ENCODE results near the gene PTGER2. TPM values are rescaled to one million over a fixed set of nuclear protein-coding genes. Genes with fewer than 3 reads are reported as not detected.

Gene PTGER2
- total RNA-seq, 1 experiment from 2014 or later, result 0.41 TPM

DNA sequence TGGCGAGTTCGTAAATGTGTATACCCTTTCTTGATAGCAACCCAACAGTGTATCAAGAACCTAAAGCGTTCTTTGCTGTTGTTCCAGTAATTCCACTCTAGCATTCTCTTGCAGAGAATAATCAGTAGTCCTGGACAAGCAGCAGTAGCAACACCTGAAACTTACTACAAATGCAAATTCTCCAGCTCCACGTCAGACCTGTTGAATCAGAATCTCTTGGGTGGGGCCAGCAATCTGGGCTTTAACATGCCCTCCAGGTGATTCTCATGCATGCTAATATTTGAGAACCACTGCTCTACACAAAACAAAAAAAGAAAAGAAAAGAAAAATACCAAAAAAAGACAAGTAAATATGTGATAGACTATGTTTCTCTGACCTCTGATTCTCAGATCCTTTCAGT, 36.6 kb upstream of the PTGER2 start:
- no peak overlapping the region for H3K4me3 ChIP-seq (ENCODE audit: low read depth in 2 of 2, low read length in 2 of 2)
- H3K9me3 ChIP-seq (ENCODE audit: control insufficient read depth, insufficient read depth, low read depth, low read length), result no peaks in the 10 kb centered on the region
- ChIA-PET POLR2A (no interaction called here), CTCF (no interaction called here)
- H3K27ac ChIP-seq (ENCODE audit: low read length), result no peak overlapping the region
- in situ Hi-C loops (cut with HindIII; ENCODE audit: low pct_unique_long_range_greater_than_20kb, low sequenced_read_pairs), result no loop called here
- H3K4me1 ChIP-seq (ENCODE audit: control insufficient read depth, insufficient read depth, low read length), result no peaks in the 10 kb centered on the region
- intact Hi-C loops (cut with micrococcal nuclease; ENCODE audit: unreplicated experiment), result no loop called here
- no peak for TF ChIP-seq POLR2AphosphoS5 (IDR thresholded peaks at IDR 0.05; ENCODE audit: low read depth, low read length)
- TF ChIP-seq SIN3A (IDR thresholded peaks at IDR 0.05; ENCODE audit: borderline replicate concordance, insufficient read depth, low read depth, low read length), result no peak
- no peak for TF ChIP-seq TCF7L2 (IDR thresholded peaks at IDR 0.05; ENCODE audit: low read depth, low read length)
- TF ChIP-seq, protein P1, sequence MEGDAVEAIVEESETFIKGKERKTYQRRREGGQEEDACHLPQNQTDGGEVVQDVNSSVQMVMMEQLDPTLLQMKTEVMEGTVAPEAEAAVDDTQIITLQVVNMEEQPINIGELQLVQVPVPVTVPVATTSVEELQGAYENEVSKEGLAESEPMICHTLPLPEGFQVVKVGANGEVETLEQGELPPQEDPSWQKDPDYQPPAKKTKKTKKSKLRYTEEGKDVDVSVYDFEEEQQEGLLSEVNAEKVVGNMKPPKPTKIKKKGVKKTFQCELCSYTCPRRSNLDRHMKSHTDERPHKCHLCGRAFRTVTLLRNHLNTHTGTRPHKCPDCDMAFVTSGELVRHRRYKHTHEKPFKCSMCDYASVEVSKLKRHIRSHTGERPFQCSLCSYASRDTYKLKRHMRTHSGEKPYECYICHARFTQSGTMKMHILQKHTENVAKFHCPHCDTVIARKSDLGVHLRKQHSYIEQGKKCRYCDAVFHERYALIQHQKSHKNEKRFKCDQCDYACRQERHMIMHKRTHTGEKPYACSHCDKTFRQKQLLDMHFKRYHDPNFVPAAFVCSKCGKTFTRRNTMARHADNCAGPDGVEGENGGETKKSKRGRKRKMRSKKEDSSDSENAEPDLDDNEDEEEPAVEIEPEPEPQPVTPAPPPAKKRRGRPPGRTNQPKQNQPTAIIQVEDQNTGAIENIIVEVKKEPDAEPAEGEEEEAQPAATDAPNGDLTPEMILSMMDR (IDR thresholded peaks at IDR 0.05), result no peak
- TF ChIP-seq, protein P2, sequence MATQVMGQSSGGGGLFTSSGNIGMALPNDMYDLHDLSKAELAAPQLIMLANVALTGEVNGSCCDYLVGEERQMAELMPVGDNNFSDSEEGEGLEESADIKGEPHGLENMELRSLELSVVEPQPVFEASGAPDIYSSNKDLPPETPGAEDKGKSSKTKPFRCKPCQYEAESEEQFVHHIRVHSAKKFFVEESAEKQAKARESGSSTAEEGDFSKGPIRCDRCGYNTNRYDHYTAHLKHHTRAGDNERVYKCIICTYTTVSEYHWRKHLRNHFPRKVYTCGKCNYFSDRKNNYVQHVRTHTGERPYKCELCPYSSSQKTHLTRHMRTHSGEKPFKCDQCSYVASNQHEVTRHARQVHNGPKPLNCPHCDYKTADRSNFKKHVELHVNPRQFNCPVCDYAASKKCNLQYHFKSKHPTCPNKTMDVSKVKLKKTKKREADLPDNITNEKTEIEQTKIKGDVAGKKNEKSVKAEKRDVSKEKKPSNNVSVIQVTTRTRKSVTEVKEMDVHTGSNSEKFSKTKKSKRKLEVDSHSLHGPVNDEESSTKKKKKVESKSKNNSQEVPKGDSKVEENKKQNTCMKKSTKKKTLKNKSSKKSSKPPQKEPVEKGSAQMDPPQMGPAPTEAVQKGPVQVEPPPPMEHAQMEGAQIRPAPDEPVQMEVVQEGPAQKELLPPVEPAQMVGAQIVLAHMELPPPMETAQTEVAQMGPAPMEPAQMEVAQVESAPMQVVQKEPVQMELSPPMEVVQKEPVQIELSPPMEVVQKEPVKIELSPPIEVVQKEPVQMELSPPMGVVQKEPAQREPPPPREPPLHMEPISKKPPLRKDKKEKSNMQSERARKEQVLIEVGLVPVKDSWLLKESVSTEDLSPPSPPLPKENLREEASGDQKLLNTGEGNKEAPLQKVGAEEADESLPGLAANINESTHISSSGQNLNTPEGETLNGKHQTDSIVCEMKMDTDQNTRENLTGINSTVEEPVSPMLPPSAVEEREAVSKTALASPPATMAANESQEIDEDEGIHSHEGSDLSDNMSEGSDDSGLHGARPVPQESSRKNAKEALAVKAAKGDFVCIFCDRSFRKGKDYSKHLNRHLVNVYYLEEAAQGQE (IDR thresholded peaks at IDR 0.05; ENCODE audit: insufficient read depth in 1 of 2, low read depth in 2 of 2, low read length in 1 of 2), result no peak
- H3K27me3 ChIP-seq (ENCODE audit: control insufficient read depth, insufficient read depth, low read length), result no peaks in the 10 kb centered on the region; the same call in 1 of the 2 replicates
- ATAC-seq (no peak), DNase-seq (ENCODE audit: low read depth, low spot score) (no peak)
- no peaks in the 10 kb centered on the region for H3K36me3 ChIP-seq (ENCODE audit: control insufficient read depth, insufficient read depth, low read length)
- BruUV-seq (replicated peaks), result no TSS peak

DNA sequence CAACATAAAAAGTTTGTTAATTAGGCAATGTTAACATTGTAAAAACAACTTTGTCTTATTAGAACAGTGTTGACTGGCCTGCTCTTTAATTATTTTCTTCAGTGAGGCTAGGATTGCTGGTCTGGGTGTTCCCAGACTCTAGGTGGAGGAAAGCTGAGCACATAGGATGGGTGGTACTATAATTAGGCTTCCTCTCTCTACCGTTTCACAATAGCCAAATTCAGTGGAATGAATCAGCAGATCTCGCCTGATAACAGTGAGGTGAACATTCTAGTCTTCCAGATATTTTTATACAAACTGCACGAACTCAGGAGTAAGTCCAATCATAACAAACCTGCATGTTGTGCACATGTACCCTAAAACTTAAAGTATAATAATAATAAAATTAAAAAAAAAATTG, 34.7 kb upstream of the PTGER2 start:
- no peak for ATAC-seq
- CTCF ChIA-PET, result no interaction called here
- intact Hi-C loops (cut with micrococcal nuclease; ENCODE audit: unreplicated experiment), result no loop called here

More for the DNA sequence above, 34.7 kb upstream of the PTGER2 start:
- H3K4me1 ChIP-seq (ENCODE audit: control insufficient read depth, insufficient read depth, low read length), result no peaks in the 10 kb centered on the region
- no peaks in the 10 kb centered on the region; the same call in 1 of the 2 replicates for H3K27me3 ChIP-seq (ENCODE audit: control insufficient read depth, insufficient read depth, low read length)
- no peaks in the 10 kb centered on the region for H3K36me3 ChIP-seq (ENCODE audit: control insufficient read depth, insufficient read depth, low read length)
- TF ChIP-seq, protein P1 (IDR thresholded peaks at IDR 0.05), result no peak
- TF ChIP-seq, protein P2 (IDR thresholded peaks at IDR 0.05; ENCODE audit: insufficient read depth in 1 of 2, low read depth in 2 of 2, low read length in 1 of 2), result no peak
- POLR2A ChIA-PET, result no interaction called here
- no peaks in the 10 kb centered on the region for H3K9me3 ChIP-seq (ENCODE audit: control insufficient read depth, insufficient read depth, low read depth, low read length)
- no peak overlapping the region for H3K4me3 ChIP-seq (ENCODE audit: low read depth in 2 of 2, low read length in 2 of 2)
- BruUV-seq (replicated peaks), result no TSS peak
- in situ Hi-C loops (cut with HindIII; ENCODE audit: low pct_unique_long_range_greater_than_20kb, low sequenced_read_pairs), result no loop called here
- no peak overlapping the region for H3K27ac ChIP-seq (ENCODE audit: low read length)
- DNase-seq (ENCODE audit: low read depth, low spot score), result no peak
